GM19463 (cell line): ENCODE measurements around the gene YRDC.

Source experiments
- ATAC-seq: cut with Tn5 transposase; IDR thresholded peaks from one replicate; pipeline ENCODE4 v1.9.1; 2021; ENCODE audit warnings: mild to moderate bottlenecking, moderate library complexity; ENCODE audit not compliant: unreplicated experiment

YRDC gene

DNA sequence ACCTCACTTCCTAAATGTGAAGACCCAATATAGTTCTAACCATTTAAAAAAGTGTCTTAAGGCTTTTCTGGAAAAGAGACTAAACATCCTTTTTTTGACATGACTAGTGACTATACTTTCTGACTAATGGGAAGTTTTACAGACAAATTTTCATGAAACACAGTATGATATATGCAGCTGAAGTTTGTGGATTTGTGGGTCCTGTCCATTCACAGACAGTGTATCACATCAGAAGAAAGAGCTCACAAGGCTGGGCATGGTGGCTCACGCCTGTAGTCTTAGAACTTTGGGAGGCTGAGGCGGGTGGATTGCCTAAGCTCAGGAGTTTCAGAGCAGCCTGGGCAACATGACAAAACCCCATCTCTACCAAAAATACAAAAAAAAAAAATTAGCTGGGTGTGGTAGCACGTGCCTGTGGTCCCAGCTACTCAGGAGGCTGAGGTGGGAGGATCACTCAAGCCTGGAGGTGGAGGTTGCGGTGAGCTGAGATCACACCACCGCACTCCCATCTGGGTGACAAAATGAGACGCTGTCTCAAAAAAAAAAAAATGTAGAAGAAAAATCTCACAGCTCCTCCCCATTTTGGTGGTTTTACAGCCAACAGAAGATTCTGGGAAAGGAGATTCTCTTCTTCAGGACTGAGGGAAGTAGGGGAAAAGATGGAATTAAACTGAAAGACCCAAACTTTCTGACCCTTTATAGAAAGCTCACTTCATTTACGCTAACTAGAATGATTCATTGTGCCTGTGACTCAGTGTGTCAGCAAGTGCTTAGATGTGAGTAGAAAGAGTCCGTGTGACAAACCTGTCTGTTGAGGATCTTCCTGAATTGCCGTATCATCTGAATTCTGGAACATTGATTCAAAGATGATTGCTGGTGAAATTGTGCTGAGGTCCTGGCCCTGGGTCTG, 15.2 kb upstream of the YRDC start:
- no peak for ATAC-seq

DNA sequence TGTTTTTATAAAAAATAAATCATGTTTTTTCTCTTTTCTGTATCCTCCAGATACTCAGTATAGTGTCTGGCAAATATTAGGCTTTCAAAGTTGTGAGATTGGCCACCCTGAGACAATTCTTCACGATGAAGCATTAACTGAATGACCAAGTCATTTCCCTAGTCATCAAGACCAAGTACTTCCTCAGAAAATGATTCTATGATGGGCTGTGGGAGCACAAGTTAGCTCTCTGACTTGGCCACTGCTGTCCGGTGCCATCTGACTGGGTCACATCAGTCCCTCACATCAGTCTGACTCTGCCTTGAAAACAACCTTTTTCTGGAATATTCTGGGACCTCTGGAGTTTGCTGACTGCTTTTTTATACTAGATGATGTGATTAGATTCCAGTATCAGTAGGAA, 13.5 kb upstream of the YRDC start:
- no peak for ATAC-seq

DNA sequence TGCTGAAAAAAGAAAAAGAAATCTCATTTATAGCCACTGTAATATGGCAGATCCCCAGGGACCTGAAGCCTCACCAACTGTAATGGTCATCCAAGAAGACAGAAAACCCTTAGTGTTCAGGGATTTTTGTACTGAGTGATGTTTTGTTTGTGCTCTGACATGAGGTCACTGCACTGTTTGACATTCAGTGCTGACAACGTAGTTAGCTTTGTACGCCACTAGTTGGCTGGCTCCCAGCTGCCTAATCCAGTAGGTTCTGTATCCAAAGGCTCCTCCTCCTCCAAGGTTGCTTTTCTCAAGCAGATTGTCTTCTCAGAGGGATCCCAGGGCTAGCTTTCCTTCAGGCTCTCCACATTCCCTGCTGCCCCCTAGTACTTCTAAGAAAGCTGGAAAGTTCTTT, 9.5 kb upstream of the YRDC start:
- no peak for ATAC-seq

DNA sequence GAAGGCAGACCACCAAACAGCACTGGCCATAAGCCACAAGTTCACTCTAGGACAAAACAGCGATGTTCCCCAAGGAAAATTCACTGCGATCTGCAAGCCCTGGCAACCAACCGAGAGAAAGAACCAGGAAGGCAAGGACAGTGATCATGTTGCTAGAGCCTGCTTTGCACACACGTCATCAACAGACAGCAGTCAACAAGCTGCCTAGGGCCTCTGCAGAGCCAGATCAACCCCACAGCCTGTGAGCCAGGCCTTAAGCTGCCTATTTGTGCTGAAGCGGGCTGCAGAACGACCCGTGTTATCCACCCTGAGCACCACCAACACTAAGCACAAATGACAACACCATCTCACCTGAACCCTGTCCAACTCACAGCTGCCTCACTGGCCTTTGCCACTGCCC, 6.2 kb upstream of the YRDC start:
- no peak for ATAC-seq

DNA sequence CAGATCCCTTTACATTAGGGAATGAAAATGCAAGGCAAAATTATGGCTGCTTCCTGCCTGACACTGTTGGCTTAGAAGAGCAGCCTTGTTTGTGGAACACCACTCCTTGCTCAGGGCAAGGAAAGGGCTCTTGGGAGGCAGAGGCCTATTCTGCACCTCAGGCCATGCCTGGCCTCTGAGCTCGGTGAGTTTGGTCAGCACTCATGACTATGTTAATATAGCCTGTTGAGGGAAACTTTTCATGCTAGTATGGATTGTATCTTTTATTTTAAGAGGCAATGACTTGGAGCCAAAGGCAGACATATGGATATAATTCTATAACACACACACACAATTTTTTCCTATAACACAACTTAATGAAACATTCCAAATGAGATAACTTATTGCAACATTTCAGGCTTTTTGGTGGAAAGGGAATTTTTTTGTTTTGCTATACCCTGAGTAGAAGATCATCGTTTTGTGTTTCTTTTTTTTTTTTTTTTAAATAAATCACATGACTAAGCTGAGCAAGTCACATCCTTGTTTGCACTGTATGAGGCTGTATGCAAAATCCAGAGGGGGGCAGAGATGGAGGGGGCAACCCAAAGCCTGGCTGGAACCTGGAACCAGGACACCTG, 5.6 kb upstream of the YRDC start:
- ATAC-seq: no peak

DNA sequence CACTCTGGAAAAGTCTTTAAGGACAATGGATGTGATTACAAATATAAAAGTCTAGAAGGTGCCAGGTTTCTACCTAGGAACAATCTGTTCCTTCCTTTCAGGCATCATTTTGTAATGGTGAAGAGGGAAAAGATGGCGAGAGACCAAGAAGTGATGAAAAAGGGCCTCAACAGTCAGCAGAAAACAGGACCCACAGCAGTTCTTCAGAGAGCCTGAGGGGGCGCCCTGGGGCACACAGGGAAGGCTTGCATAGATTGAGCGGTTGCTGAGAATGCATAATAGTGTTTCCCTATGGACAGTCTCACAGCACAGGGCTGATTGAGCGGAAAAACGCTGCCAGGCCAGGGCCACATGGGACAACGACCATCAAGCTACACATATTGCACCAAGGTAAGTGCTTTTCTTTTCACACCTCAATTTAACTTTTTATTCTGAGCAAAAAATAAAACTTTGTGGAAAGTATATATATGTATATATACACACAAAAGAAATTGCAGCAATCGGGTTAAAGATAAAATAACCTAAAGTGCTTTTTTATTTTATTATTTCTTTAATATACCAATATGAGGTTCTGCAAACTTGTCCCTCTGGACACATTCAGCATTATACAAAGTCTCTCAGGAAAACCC, 3.1 kb upstream of the YRDC start:
- ATAC-seq: no peak

DNA sequence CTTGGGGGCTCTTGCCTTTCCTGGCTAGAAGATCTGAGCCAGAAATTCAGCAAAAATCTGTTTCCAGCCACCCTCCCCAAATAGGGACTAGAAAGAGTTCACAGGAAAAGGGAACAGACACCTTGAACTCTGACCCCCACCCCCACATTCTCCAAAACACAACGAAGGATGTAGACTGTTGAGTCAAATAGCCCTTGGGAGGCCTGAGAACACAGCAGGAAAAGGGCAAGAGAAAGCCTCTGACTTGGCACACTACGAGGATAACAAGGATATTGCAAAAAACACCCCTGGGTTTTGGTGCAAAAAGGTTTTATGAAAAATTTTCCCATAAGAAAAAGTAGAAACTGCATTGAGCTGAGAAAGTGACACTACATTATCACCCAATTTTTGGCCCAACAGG, 1.9 kb upstream of the YRDC start:
- ATAC-seq: no peak

DNA sequence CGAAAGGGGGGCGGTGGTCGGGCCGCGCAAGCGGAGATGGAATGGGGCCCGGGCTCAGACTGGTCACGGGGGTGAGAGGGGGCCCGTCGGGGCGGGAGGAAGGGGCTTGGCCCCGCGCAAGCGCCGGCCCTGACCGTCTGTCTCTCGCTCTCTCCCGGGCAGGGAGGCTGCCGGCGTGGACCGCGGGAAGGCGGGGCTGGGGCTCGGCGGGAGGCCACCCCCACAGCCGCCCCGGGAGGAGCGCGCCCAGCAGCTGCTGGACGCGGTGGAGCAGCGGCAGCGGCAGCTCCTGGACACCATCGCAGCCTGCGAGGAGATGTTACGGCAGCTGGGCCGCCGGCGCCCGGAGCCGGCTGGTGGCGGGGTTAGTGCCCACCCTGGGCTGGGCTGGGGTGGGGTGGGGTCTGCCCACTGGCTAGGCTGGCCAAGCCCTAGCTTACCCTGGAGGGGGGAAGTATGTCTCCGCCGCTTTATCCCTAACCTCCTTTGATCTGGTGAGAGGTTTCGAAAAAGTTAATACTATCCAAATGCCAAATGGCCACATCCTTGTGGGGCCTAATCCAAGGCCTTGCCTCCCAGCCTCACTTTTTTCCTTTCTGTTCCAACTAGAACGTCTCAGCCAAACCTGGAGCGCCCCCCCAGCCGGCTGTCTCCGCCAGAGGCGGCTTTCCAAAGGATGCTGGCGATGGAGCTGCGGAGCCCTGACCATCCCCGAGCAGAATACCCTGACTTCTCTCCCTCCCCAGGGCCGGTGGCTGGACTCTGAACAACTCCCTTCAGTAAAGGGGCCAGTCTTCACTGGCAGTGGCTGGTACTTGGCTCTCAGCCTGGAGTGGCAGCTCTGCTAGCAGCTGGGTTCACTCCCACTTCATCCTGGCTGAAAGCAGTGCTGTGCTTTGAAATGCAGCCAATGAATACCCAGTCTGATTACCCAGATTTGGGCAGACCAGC, 636 bp upstream of the YRDC start:
- ATAC-seq: peak; percentile 28

DNA sequence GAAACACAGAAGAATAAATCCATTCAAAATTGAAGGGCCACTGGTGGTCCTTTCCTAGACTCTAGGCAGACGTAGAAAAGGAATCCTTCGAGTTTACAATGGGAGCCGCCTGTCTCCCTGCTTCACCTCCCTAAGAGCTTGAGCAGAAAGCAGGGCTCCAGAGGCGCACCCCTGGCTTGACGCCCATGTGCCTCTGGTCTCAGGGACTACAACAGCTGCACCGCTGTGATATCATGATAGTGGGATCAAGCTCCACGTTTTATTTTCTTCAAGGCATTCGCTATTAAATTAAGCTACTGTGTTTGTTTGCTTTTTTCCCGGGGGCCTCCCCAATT, 821 bp downstream of the YRDC start:
- ATAC-seq: no peak

DNA sequence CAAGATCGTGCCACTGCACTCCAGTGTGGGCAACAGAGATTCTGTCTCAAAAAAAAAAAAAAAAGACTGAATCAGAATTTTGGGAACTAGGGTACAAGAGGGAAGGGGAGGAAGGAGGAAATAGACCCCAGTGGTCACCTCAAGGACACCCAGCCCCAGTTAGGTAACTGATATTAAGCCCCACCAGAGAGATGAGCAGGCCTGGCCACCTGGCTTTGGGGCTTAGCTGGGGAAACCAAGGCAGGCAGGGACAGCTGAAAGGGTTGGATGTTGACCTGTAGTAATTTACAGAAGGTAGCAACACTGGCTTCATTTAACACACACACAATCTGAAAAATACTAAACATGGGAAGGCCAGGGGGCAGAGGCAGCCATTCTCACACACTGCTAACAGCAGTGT, 5.6 kb downstream of the YRDC start:
- no peak for ATAC-seq

DNA sequence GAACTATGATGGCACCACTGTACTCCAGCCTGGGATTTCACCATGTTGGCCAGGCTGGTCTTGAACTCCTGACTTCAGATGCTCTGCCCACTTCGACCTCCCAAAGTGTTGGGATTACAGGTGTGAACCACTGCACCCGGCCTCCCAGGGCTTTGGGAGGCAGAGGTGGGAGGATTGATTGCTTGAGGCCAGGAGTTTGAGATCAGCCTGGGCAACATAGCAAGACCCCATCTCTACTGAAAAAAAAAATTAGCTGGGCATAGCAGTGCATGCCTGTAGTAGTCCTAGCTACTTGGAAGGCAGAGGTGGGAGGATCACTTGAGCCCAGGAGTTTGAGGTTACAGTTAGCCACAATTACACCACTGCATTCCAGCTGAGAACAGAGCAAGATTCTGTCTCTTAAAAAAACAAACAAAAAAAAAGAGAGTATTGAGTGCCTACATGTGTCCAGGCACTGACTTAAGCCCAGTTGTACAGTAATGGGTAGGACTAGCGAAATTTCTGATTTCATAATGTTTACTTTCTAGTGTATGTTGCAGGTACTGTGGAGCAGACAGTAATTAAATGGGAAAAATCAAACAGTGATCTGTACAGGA, 10.2 kb downstream of the YRDC start:
- ATAC-seq: no peak

DNA sequence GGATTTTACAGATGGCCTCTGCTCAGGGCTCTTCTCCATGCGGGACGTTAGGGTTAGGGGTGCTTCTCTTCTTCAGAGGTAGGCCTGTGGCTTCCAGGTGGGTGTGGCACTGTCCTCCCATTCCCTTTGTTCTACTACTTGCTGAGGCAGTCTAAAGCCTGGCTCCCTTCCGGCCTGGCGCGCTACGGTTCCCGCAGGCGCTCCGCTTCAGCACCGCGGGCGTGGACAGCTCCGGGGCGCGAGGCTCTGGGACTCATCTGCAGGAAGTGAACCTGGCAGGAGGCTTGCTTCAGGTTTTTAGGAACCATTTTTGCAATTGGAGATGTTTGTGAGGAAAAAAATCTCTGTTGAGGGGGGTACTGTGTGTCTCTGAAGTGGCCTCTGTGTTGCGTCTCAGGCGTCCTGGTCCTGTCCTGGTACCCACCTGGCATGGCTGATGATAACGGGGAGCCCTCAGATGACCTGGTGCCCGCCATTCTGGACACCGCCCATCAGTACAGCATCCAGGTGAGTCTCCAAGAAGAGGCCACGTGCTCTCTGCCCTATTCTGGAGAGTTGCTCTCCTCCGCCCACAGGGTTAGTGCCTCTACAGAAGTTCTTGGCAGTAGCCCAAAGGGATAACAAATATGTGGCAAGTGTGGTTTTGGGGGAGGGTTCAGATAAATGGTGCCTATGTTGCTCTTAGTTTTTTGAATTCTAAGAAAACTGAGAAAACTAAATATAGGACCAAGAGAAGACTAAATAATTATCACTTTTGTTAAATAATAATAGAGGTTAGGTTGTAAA, 12.5 kb downstream of the YRDC start:
- ATAC-seq: no peak

DNA sequence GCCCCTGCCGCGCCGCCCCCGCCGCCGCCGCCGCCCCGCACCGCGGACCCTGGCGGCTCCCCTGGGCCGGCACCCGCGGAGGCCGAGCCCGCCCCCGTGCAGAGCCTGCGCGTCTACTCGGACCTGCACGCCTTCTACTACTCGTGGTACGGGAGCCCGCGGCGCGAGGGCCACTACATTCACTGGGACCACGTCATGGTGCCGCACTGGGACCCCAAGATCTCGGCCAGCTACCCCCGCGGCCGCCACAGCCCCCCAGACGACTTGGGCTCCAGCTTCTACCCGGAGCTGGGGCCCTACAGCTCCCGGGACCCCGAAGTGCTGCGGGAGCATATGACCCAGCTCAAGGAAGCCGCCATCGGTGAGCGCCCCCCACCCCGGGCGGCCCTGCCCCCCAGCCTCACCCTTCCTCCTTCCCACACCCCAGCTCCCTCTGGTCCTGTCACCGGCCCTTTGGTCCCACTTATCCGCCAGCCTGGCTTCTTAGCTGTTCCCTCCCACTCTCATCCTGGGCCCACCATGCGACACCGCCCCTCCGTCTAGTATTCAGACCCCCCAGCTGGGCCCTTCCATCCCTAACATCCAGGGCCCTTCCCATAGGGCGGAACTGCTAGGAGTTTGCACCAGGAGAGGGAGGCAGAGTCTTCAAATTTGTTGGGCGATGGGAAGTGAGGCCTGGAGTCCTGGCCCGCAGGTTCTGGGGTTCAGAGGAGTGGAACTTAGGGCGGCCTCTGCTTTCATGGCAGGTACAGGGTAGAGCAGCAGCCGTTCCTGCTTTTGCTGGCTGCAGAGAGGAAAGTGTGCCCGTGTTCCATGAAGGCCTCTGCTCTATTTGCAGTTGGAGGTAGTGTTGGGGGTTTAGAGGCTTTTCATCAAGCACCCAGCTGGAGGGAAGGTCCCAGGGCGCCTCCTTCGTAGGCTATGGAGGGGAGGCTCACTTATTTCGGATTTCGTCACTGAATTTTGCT, 13.4 kb downstream of the YRDC start:
- no peak for ATAC-seq

DNA sequence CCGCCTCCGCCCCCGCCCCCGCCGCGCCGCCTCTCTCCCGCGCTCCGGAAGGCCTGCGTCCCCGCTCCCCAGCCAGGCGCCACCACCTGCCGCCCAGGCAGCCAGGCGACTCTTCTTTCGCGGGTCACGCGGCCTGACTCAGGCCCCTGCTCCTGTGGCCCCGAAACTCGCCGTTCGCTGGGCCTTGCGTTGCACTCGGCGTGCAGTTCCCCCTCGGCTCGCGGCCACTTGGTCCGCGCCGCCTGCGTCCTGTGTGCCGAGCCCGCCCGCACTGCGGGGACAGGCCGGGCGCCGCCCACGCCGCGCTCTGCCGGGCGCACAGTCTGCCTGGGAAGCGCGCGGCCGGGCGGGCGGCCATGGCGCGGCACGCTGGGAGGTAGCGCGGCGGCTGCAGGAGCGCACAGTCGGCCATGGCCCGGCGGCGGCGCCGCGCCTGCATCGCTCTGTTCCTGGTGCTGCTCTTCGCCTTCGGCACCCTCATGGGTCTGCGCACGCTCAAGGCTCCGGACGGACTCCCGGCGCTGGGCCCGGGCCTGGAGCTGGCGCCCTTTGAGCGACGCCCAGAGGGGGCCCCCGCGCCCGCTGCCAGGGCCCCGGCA, 14.1 kb downstream of the YRDC start, which contains the start of gene MANEAL:
Gene MANEAL (plus strand): TSS at position 75 of the 599 bp plus-strand sequence. CDS start 336 bp downstream, at position 411.
- ATAC-seq: no peak

DNA sequence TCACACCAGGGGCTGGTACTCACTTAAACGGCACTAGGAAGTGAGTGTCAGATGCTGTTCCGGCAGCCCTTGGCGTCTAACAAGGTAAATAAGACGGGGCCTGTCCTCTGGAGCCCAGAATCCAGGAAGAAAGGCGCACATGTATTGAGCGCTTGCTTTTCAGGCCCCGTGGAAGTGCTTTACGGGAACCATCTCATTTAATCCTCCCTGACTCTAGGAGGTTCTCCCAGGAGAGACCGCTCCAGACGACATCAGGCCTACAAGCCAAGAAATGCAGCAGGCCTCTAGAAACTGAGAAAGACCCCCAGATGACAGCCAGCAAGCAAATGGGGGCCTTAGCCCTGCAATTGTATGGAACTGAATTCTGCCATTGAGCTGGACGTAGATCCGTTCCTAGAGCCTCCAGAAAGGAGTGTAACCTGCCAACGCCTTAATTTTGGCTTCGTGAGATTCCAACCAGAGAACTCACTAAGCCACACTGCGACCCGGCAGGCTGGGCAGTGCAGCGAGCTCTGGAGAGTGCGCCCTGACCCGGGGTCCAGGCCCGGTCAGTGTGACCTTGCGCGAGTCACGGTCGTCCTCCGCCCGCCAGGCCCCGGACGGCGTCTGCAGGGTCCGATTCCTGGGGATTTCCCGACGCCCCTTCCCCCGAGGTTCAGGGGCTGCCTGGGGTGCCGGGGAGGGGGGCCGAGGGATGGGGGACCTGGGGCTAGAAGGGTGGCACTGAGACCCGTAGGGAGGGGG, 14.9 kb downstream of the YRDC start:
- no peak for ATAC-seq

DNA sequence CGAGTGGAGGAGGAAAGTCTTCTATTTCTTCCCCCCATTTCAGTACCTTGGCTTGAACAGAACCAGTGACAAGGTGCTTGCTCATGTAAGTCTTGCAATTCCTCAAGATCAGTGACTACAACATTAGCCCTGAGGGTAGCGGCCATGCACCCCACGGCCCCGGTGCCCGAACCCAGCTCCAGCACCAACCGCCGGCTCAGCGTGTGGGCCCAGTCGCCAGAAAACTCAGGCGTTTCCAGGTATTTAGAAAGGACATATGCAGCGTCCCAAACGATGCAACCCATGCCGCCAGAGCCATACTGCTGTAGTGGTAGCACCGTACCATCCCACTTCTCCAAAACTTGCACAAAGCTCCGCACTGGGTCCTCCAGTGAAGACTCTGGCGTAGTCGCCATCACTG, 25.5 kb downstream of the YRDC start:
- no peak for ATAC-seq

DNA sequence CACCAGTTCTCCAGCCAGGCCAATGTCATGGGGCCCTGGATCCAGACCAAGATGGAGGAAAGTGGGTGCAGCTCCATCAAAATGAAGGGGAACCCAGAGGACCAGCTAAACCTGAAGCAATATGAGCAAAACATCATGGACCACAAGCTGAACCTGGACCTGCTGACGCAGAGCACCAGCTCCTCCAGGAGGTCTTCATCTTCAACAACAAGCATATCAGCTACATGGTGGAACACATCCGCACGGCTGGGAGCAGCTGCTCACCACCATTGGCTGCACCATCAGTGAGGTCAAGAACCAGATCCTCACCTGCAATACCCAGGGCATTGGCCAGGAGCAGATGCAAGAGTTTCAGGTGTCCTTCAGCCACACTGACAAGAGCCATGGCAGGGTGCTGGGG, 29.4 kb downstream of the YRDC start:
- ATAC-seq: no peak
